Ectodermal cell (in vitro differentiated cells): ENCODE measurements around the gene RNH1.
"Not testable (repeated sequence)": the region's sequence is repeated elsewhere in the genome, so short reads cannot be mapped to it uniquely, and the experiment has no call there.

Experiments
- H3K27ac ChIP-seq: 2 replicates; pipeline ENCODE4 v1.7.0; 2013; ENCODE audit warnings: mild to moderate bottlenecking, low read depth, low read length; ENCODE audit not compliant: insufficient read depth, poor library complexity, severe bottlenecking
- H3K27me3 ChIP-seq: 2 replicates; pipeline ENCODE4 v1.7.0; 2013; ENCODE audit warnings: mild to moderate bottlenecking, low read length; ENCODE audit not compliant: insufficient read depth, control insufficient read depth, poor library complexity, severe bottlenecking
- H3K36me3 ChIP-seq: one replicate; pipeline ENCODE4 v1.7.0; 2013; ENCODE audit warnings: low read length; ENCODE audit not compliant: control insufficient read depth, insufficient read depth
- H3K4me1 ChIP-seq: one replicate; pipeline ENCODE4 v1.7.0; 2013; ENCODE audit warnings: low read length; ENCODE audit not compliant: control insufficient read depth, insufficient read depth
- H3K4me3 ChIP-seq: 2 replicates; pipeline ENCODE4 v1.7.0; 2013; ENCODE audit warnings: low read depth, low read length, control low read depth; ENCODE audit not compliant: insufficient read depth
- H3K9me3 ChIP-seq: 2 replicates; pipeline ENCODE4 v1.7.0; 2013; ENCODE audit warnings: mild to moderate bottlenecking, low read length, moderate library complexity; ENCODE audit not compliant: control insufficient read depth
- WGBS, 2 experiments: methylation state at CpG; one replicate each; pipeline ENCODE4 v1.1.7; 2013; ENCODE audit warnings: missing lambda C conversion rate in 2 of 2; 5-methylcytosine and 5-hydroxymethylcytosine counted together

The RNH1 gene

GRCh38 chr11:516918-517685 lies 10.1 kb upstream of the RNH1 start:
- H3K4me1 ChIP-seq, H3K27ac ChIP-seq, H3K27me3 ChIP-seq, H3K4me3 ChIP-seq, H3K9me3 ChIP-seq, H3K36me3 ChIP-seq: not testable (repeated sequence)
- WGBS, 2 experiments = 96% methylated on average over 43 of the region's 43 CpGs

DNA sequence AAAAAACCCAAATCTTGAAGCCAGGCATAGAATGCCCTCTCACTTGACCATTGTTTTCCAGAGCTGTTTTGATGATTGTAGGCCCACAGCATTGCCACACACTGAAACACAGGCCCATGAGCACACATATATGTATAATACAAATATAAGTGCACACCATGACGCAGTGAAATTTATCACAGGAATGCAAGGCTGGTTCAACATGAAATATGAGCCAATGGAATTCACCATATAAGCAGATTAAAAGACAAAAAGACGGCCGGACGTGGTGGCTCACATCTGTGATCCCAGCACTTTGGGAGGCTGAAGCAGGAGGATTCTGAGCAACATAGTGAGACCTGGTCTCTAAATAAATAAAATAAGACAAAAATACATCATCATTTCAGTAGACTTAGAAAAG lies 9.4 kb upstream of the RNH1 start:
- no peak overlapping the region for H3K4me3 ChIP-seq
- H3K9me3 ChIP-seq = no peaks in the 10 kb centered on the region
- no peaks in the 10 kb centered on the region for H3K27me3 ChIP-seq
- 76 to 84% methylated on average over 4 of the region's 4 CpGs for WGBS, 2 experiments
- no peaks in the 10 kb centered on the region for H3K4me1 ChIP-seq
- H3K27ac ChIP-seq = no peak overlapping the region
- H3K36me3 ChIP-seq = no peaks in the 10 kb centered on the region

DNA sequence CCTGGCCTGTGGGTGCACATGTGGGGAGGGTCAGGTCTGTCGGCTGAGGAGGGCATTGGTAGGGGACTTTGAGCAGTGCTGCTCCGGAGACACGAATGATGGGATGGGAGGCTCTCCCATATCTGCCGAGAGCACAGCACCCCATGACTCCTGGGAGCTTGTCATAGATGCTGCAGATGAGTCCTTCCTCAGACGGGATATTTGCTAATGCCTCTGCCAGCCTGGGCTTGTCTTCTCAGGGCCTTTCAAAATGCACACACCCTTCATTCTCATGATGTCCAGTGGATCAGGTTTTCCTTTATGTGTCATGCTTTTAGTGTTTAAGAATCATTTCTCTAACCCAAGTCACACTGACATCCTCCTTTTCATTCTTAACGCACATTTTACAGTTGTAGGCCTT lies 8.1 kb upstream of the RNH1 start:
- Histone ChIP-seq H3K9me3 (no peaks in the 10 kb centered on the region), H3K27me3 (no peaks in the 10 kb centered on the region), H3K36me3 (no peaks in the 10 kb centered on the region), H3K4me3 (no peak overlapping the region), H3K27ac (no peak overlapping the region), H3K4me1 (no peaks in the 10 kb centered on the region)
- WGBS, 2 experiments = 94% methylated on average over 6 of the region's 6 CpGs

DNA sequence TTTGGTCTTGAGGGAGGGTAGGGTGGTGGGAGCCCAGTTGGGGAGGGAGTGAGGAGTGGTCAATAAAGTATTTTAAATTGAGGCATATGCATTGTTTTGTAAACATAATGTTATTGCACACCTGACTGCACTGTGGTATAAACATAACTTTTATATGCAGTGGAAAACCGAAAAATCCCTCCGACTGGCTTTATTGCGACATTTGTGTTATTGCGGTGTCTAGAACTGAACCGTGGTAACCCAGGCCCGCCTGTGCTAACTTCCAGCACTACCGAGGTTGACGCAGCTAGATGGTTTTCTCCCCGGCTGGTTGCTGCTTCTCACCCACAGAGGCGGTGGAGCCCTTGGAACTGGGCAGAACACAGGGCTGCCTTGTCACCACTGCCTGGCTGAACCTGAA lies 7.6 kb upstream of the RNH1 start:
- Histone ChIP-seq H3K4me3 (no peak overlapping the region), H3K36me3 (no peaks in the 10 kb centered on the region), H3K9me3 (no peaks in the 10 kb centered on the region), H3K27me3 (no peaks in the 10 kb centered on the region), H3K4me1 (no peaks in the 10 kb centered on the region), H3K27ac (no peak overlapping the region)
- WGBS, 2 experiments = 96% methylated on average over 10 of the region's 10 CpGs

GRCh38 chr11:512761-513595 lies 5.9 kb upstream of the RNH1 start:
- Histone ChIP-seq H3K27me3 (no peaks in the 10 kb centered on the region), H3K9me3 (no peaks in the 10 kb centered on the region), H3K27ac (no peak overlapping the region), H3K4me1 (no peaks in the 10 kb centered on the region), H3K4me3 (no peak overlapping the region), H3K36me3 (no peaks in the 10 kb centered on the region)
- WGBS, 2 experiments = 92% methylated on average over 29 of the region's 29 CpGs

- peaks cover 10% of the 10 kb centered on the region for H3K27me3 ChIP-seq
- no peak overlapping the region for H3K27ac ChIP-seq
- no peak overlapping the region for H3K4me3 ChIP-seq
- no peaks in the 10 kb centered on the region for H3K9me3 ChIP-seq
- 94% methylated on average over 5 of the region's 5 CpGs for WGBS, 2 experiments
- peaks cover 11% of the 10 kb centered on the region for H3K4me1 ChIP-seq
- H3K36me3 ChIP-seq = no peaks in the 10 kb centered on the region
These were observed 1.9 kb upstream of the RNH1 start for GRCh38 chr11:508956-509355.

DNA sequence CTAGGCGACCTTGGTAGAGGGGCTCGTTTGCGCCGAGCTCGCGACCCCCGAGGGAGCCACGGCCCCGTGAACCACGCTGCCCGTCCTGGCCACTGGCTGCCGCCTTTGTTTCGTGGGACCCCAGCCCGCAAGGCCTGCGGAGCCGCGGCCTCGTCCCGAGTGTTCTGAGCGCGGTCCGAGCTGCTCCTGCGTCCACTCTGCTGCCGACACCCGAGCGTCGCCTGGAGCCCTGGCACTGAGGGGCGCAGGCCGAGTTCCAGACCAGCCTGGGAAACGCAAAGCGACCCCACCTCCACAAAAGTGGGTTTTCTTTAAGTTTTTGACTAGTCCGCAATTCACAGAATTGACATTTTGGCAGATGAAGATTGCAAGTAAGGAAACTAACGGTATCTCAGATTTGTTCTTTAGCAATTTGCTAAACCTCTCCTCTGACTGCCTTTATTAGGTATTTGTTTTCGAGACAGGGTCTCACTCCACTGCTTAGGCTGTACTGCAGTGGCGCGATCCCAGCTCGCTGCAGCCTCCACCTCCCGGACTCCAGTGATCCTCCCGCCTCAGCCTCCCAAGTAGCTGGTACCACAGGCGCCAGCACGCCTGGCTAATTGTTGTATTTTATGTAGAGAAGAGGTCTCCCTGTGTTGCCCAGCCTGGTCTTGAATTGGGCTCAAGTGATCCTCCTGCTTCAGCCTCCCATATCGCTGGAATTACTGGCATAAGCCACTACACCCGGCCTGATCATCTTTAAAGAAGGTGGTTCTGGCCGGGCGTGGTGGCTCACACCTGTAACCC lies 879 bp upstream of the RNH1 start:
- Histone ChIP-seq H3K4me3 (peak overlapping the region; percentile 64), H3K27me3 (peaks cover 10% of the 10 kb centered on the region), H3K27ac (peak overlapping the region; percentile 26), H3K36me3 (no peaks in the 10 kb centered on the region), H3K4me1 (peaks cover 11% of the 10 kb centered on the region), H3K9me3 (no peaks in the 10 kb centered on the region)
- 40% methylated on average over 45 of the region's 45 CpGs for WGBS, 2 experiments

DNA sequence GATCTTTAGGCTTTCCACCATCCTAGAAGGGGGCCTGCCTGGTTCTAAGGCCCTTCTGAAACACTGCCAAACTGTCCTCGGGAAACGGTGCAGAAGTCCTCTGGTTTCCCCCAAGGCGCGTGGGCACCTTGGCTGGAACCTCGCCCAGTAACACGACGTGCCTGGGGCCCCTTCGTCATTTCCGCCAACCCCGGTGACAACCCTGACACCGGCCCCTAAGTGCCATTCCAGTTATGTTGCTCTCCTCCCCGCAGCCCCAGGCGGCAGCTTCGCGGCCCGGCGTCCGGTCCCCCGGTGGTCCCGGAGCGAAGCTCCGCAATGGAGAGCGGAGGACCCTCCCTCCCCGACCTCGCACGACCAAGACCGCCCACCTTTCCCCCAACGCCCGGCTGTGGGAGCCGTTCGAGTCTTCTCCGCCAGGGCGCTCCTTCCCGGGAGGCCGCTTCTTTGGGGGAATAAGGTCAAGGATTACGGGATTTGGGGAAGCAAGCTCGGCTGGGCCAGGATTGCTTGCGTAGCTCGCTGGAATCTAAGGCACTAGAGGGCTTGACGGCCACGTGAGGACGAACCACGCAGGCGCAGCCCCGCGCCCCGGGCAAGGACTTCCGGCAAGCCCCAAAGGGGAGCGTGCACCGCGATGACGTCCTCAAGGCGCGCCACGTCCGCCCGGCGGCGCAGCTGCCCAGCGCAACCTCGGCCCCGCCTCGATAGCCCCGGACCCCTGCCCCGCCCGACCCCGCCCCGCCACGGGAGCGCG lies 626 bp downstream of the RNH1 start:
- no peaks in the 10 kb centered on the region for H3K36me3 ChIP-seq

GRCh38 chr11:504994-505344 lies 2.1 kb downstream of the RNH1 start:
- Histone ChIP-seq H3K4me3 (no peak overlapping the region), H3K27me3 (peaks cover 10% of the 10 kb centered on the region), H3K27ac (no peak overlapping the region), H3K36me3 (peaks cover under 1% of the 10 kb centered on the region), H3K4me1 (peaks cover 11% of the 10 kb centered on the region), H3K9me3 (no peaks in the 10 kb centered on the region)
- 84 to 89% methylated on average over 7 of the region's 7 CpGs for WGBS, 2 experiments

More for the DNA sequence above, 626 bp downstream of the RNH1 start:
- no peaks in the 10 kb centered on the region for H3K9me3 ChIP-seq
- H3K27me3 ChIP-seq = peaks cover 10% of the 10 kb centered on the region
- WGBS, 2 experiments = 0 to 1% methylated on average over 71 of the region's 71 CpGs
- H3K4me1 ChIP-seq = peaks cover 11% of the 10 kb centered on the region
- peak overlapping the region; percentile 92 for H3K27ac ChIP-seq
- peak overlapping the region; percentile 64 for H3K4me3 ChIP-seq
